Breast epithelium (tissue), 4 donors: ENCODE measurements around the gene DDHD1. TPM values are rescaled to one million over a fixed set of nuclear protein-coding genes. Genes with fewer than 3 reads are reported as not detected.

Experiments used
- DNase-seq, 2 donors: peaks; one replicate each; pipeline ENCODE4 v3.0.0-alpha.2; 2019; ENCODE audit warnings: low spot score in 2 of 2
- H3K27ac ChIP-seq, 2 donors: fragments of 200-600 bp; sonication (generic) in 1 of 2; one replicate each; pipeline ENCODE4 v1.5.1; 2016 to 2019; ENCODE audit warnings: mild to moderate bottlenecking in 1 of 2
- H3K27me3 ChIP-seq, 2 donors: fragments of 200-600 bp; sonication (generic) in 1 of 2; one replicate each; pipeline versions ENCODE4 v1.5.1 to v1.6.0; 2017 to 2019; ENCODE audit warnings: control low read depth in 1 of 2, mild to moderate bottlenecking in 1 of 2
- H3K36me3 ChIP-seq: fragments of 200-600 bp; one replicate; pipeline ENCODE4 v1.5.1; 2019
- H3K4me1 ChIP-seq, 2 donors: fragments of 200-600 bp; sonication (generic); one replicate each; pipeline ENCODE4 v1.5.1; 2016 to 2019; ENCODE audit warnings: control low read depth in 1 of 2
- H3K4me3 ChIP-seq, 3 donors: fragments of 200-600 bp; sonication (generic); 1 replicate in 2 of 3; 2 replicates in 1 of 3; pipeline ENCODE4 v1.5.1; 2016 to 2019; ENCODE audit warnings: mild to moderate bottlenecking in 3 of 3, moderate library complexity in 2 of 3
- H3K9me3 ChIP-seq, 2 donors: fragments of 200-600 bp; sonication (generic) in 1 of 2; one replicate each; pipeline ENCODE4 v1.5.1; 2016 to 2019; ENCODE audit warnings: control low read depth in 1 of 2
- POLR2A ChIP-seq: fragments of 450-650 bp; IDR thresholded peaks from one replicate; pipeline ENCODE4 v1.6.1; 2016; ENCODE audit warnings: antibody characterized with exemption, mild to moderate bottlenecking, moderate library complexity
- POLR2AphosphoS5 ChIP-seq, 3 donors: sonication (generic); formaldehyde crosslinking; IDR thresholded peaks; one replicate each; pipeline ENCODE4 v1.6.1; 2017; ENCODE audit warnings: antibody characterized with exemption in 3 of 3
- intact Hi-C: fragments of 100-400 bp; cut with DNase I; formaldehyde crosslinking; loops from one replicate; pipeline ENCODE4 v1.15.1; 2023; ENCODE audit warnings: low total_unique reads
- total RNA-seq, 3 donors: library from RNA; depleted of rRNA; stranded (reverse); fragments of >200 nt; gene quantifications; one replicate each; pipeline ENCODE4 v1.1.0, GENCODE V29; 2016
- TF ChIP-seq, protein P1 (sequence below), 3 donors: fragments of 450-650 bp; IDR thresholded peaks; one replicate each; pipeline ENCODE4 v1.5.1; 2016 to 2017; ENCODE audit warnings: antibody characterized with exemption in 3 of 3, mild to moderate bottlenecking in 3 of 3, moderate library complexity in 3 of 3

The DDHD1 gene
- total RNA-seq, 3 donors from 2014 or later: 25.2 to 32.9 (median 26.7) TPM

GRCh38 chr14:53038629-53039028 lies 114.5 kb downstream of the DDHD1 start:
- Histone ChIP-seq H3K27ac (no peak overlapping the region), H3K9me3 (no peaks in the 10 kb centered on the region), H3K27me3 (no peaks in the 10 kb centered on the region), H3K4me1 (no peaks in the 10 kb centered on the region), H3K36me3 (no peaks in the 10 kb centered on the region), H3K4me3 (no peak overlapping the region)
- intact Hi-C loops: no loop called here
- TF ChIP-seq POLR2A (no peak), POLR2AphosphoS5 (IDR thresholded peaks at IDR 0.05) (no peak)
- TF ChIP-seq, protein P1, sequence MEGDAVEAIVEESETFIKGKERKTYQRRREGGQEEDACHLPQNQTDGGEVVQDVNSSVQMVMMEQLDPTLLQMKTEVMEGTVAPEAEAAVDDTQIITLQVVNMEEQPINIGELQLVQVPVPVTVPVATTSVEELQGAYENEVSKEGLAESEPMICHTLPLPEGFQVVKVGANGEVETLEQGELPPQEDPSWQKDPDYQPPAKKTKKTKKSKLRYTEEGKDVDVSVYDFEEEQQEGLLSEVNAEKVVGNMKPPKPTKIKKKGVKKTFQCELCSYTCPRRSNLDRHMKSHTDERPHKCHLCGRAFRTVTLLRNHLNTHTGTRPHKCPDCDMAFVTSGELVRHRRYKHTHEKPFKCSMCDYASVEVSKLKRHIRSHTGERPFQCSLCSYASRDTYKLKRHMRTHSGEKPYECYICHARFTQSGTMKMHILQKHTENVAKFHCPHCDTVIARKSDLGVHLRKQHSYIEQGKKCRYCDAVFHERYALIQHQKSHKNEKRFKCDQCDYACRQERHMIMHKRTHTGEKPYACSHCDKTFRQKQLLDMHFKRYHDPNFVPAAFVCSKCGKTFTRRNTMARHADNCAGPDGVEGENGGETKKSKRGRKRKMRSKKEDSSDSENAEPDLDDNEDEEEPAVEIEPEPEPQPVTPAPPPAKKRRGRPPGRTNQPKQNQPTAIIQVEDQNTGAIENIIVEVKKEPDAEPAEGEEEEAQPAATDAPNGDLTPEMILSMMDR (IDR thresholded peaks at IDR 0.05): no peak
- no peak for DNase-seq

- Histone ChIP-seq H3K27me3 (no peaks in the 10 kb centered on the region), H3K4me1 (no peaks in the 10 kb centered on the region), H3K27ac (no peak overlapping the region), H3K4me3 (no peak overlapping the region), H3K36me3 (no peaks in the 10 kb centered on the region), H3K9me3 (no peaks in the 10 kb centered on the region)
- intact Hi-C loops: no loop called here
- TF ChIP-seq POLR2A (no peak), POLR2AphosphoS5 (IDR thresholded peaks at IDR 0.05) (no peak)
- TF ChIP-seq, protein P1 (IDR thresholded peaks at IDR 0.05): no peak
- DNase-seq: no peak
Measured at GRCh38 chr14:53037016-53037415, 116.1 kb downstream of the DDHD1 start.

GRCh38 chr14:53035336-53036210 lies 117.5 kb downstream of the DDHD1 start:
- H3K36me3 ChIP-seq: no peaks in the 10 kb centered on the region
- DNase-seq: no peak
- H3K27ac ChIP-seq: no peak overlapping the region
- no peaks in the 10 kb centered on the region for H3K4me1 ChIP-seq
- intact Hi-C loops: no loop called here
- no peak for TF ChIP-seq POLR2AphosphoS5 (IDR thresholded peaks at IDR 0.05)
- no peaks in the 10 kb centered on the region for H3K27me3 ChIP-seq
- no peaks in the 10 kb centered on the region for H3K9me3 ChIP-seq
- H3K4me3 ChIP-seq: no peak overlapping the region

DNA sequence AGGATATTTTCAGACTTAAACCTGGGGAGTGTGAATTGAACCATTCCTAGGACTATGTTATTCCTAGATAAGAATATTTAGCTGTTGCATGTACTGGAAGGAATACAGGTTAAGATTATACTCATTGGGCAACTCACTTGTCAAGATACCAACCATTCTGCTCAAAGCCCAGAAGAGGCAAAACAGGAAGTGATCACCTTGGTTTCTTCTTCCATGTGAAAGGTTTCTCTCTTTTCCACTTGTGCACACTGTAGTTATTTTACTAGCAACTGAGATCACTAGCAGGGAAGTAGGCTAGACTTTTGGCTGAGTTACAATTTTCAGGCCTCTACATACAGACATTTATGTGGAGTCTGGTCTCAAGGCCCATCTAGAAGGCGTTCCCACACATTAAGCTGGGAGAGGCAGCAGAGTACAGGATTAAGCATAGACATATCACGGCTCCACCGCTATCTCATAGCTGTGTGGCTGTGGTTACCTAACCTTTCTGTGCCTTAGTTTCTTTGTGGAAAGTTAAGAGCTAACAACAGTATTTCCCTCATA lies 118.4 kb downstream of the DDHD1 start:
- intact Hi-C loops: no loop called here
- Histone ChIP-seq H3K27ac (no peak overlapping the region), H3K4me3 (no peak overlapping the region), H3K4me1 (no peaks in the 10 kb centered on the region), H3K36me3 (no peaks in the 10 kb centered on the region), H3K27me3 (no peaks in the 10 kb centered on the region), H3K9me3 (no peaks in the 10 kb centered on the region)
- TF ChIP-seq POLR2A (no peak), POLR2AphosphoS5 (IDR thresholded peaks at IDR 0.05) (no peak)
- TF ChIP-seq, protein P1 (IDR thresholded peaks at IDR 0.05): no peak
- no peak for DNase-seq

GRCh38 chr14:53034036-53034435 lies 119.1 kb downstream of the DDHD1 start:
- no peaks in the 10 kb centered on the region for H3K27me3 ChIP-seq
- H3K4me1 ChIP-seq: no peaks in the 10 kb centered on the region
- H3K36me3 ChIP-seq: no peaks in the 10 kb centered on the region
- intact Hi-C loops: no loop called here
- TF ChIP-seq POLR2AphosphoS5 (IDR thresholded peaks at IDR 0.05): no peak
- TF ChIP-seq POLR2A: no peak
- TF ChIP-seq, protein P1 (IDR thresholded peaks at IDR 0.05): no peak
- no peak for DNase-seq
- H3K27ac ChIP-seq: no peak overlapping the region
- no peaks in the 10 kb centered on the region for H3K9me3 ChIP-seq
- no peak overlapping the region for H3K4me3 ChIP-seq
